DOHH2 (cell line): ENCODE results near the gene BRIP1.

Source experiments
- H3F3A ChIP-seq: fragments of 200-600 bp; sonication (generic), shearing (Covaris generic); 2 replicates; pipeline ENCODE4 v1.6.0; 2016; ENCODE audit warnings: antibody characterized with exemption, mild to moderate bottlenecking; ENCODE audit not compliant: control insufficient read depth, insufficient read depth
- H3K27ac ChIP-seq: fragments of 200-600 bp; sonication (generic); 2 replicates; pipeline ENCODE4 v1.5.1; 2014; ENCODE audit warnings: low read depth, mild to moderate bottlenecking, low read length, moderate library complexity
- H3K27me3 ChIP-seq: fragments of 200-600 bp; sonication (generic); 2 replicates; pipeline ENCODE4 v1.6.1; 2014; ENCODE audit warnings: mild to moderate bottlenecking, low read length, mixed read lengths; ENCODE audit not compliant: control insufficient read depth
- H3K36me3 ChIP-seq: fragments of 200-600 bp; sonication (generic); 2 replicates; pipeline ENCODE4 v1.6.1; 2014; ENCODE audit warnings: mild to moderate bottlenecking, low read length, moderate library complexity, mixed read lengths; ENCODE audit not compliant: control insufficient read depth
- H3K4me1 ChIP-seq: fragments of 200-600 bp; sonication (generic); 2 replicates; pipeline ENCODE4 v1.6.1; 2014; ENCODE audit warnings: mild to moderate bottlenecking, low read length, mixed read lengths; ENCODE audit not compliant: control insufficient read depth
- H3K4me2 ChIP-seq: fragments of 200-600 bp; sonication (generic); 2 replicates; pipeline ENCODE4 v1.6.0; 2014; ENCODE audit warnings: mild to moderate bottlenecking, low read length, moderate library complexity
- H3K4me3 ChIP-seq: fragments of 200-600 bp; sonication (generic); 2 replicates; pipeline ENCODE4 v1.5.1; 2014; ENCODE audit warnings: mild to moderate bottlenecking, low read length, mixed read lengths
- H3K79me2 ChIP-seq: fragments of 200-600 bp; sonication (generic); 2 replicates; pipeline ENCODE4 v1.6.1; 2014; ENCODE audit warnings: mild to moderate bottlenecking, low read length, mixed read lengths; ENCODE audit not compliant: control insufficient read depth
- H3K9me2 ChIP-seq: fragments of 200-600 bp; sonication (generic); replicated peaks from 2 replicates; pipeline ENCODE4 v1.6.1; 2014; ENCODE audit warnings: mild to moderate bottlenecking, low read length, mixed read lengths; ENCODE audit not compliant: control insufficient read depth
- H3K9me3 ChIP-seq: fragments of 200-600 bp; sonication (generic); 2 replicates; pipeline ENCODE4 v1.6.1; 2014; ENCODE audit warnings: antibody characterized with exemption, low read length, mixed read lengths; ENCODE audit not compliant: control insufficient read depth, insufficient read depth
- H4K20me1 ChIP-seq: fragments of 200-600 bp; sonication (generic); 2 replicates; pipeline ENCODE4 v1.6.0; 2014; ENCODE audit warnings: low read depth, mild to moderate bottlenecking, antibody characterized with exemption, low read length, moderate library complexity; ENCODE audit not compliant: control insufficient read depth, insufficient read depth
- EZH2phosphoT487 ChIP-seq: fragments of 200-600 bp; sonication (generic); IDR thresholded peaks from 2 replicates; pipeline ENCODE4 v1.6.1; 2017; ENCODE audit warnings: borderline replicate concordance, mild to moderate bottlenecking, antibody characterized with exemption, low read length, moderate library complexity, mixed read lengths
- TF ChIP-seq, protein P1 (sequence below): fragments of 200-600 bp; sonication (generic); IDR thresholded peaks from one replicate; pipeline ENCODE4 v1.5.1; 2014; ENCODE audit warnings: antibody characterized with exemption, mild to moderate bottlenecking, low read depth, low read length; ENCODE audit not compliant: poor library complexity, severe bottlenecking

The BRIP1 gene

DNA sequence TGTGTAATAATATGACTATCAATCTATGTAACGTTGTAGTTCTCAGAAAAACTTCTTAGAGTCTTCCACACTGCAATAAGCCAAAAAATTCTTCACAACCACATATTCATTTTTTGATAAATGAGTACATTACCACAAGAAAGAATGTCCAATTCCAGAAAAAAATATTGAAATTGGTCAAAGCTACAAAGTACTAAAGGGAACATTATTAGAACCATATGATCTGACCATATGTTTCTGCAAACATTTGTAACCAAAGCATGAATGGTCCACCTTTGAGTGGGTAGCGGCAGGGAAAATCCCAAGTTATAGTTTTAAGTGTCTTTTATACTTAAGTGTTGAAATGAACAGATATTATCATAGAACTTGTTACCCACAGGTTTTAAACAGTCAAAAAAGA lies 200.6 kb downstream of the BRIP1 start:
- H3K4me2 ChIP-seq, result no peak overlapping the region
- no peaks in the 10 kb centered on the region for H3K36me3 ChIP-seq
- H3F3A ChIP-seq, result no peaks in the 10 kb centered on the region
- no peak overlapping the region for H3K27ac ChIP-seq
- TF ChIP-seq, protein P1, sequence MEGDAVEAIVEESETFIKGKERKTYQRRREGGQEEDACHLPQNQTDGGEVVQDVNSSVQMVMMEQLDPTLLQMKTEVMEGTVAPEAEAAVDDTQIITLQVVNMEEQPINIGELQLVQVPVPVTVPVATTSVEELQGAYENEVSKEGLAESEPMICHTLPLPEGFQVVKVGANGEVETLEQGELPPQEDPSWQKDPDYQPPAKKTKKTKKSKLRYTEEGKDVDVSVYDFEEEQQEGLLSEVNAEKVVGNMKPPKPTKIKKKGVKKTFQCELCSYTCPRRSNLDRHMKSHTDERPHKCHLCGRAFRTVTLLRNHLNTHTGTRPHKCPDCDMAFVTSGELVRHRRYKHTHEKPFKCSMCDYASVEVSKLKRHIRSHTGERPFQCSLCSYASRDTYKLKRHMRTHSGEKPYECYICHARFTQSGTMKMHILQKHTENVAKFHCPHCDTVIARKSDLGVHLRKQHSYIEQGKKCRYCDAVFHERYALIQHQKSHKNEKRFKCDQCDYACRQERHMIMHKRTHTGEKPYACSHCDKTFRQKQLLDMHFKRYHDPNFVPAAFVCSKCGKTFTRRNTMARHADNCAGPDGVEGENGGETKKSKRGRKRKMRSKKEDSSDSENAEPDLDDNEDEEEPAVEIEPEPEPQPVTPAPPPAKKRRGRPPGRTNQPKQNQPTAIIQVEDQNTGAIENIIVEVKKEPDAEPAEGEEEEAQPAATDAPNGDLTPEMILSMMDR, result no peak
- no peak for TF ChIP-seq EZH2phosphoT487
- no peaks in the 10 kb centered on the region for H3K9me2 ChIP-seq
- H3K79me2 ChIP-seq, result no peaks in the 10 kb centered on the region
- H3K4me1 ChIP-seq, result no peaks in the 10 kb centered on the region
- H3K4me3 ChIP-seq, result no peak overlapping the region
- no peaks in the 10 kb centered on the region for H3K27me3 ChIP-seq
- no peaks in the 10 kb centered on the region for H4K20me1 ChIP-seq
- H3K9me3 ChIP-seq, result no peaks in the 10 kb centered on the region

DNA sequence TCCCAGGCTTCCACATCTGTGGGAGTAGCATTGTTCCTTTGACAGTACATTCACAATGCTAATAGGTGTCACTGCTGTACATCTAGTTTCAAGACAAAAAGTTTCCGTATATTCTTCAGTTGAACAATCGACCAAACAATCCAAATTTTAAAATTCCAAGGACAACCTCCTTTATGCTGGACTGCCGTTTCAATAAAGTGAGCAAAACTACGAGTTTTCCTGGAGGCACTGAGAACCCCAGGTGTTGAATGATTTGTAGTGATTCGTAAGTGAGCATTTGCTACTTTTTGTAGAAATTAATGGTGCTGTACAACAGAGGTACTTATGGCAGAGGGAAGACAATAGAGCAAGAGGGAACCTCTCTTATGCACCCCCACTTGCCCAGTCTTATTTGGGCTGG lies 201.1 kb downstream of the BRIP1 start:
- Histone ChIP-seq H3K27me3 (no peaks in the 10 kb centered on the region), H3K27ac (no peak overlapping the region), H3K4me1 (no peaks in the 10 kb centered on the region), H4K20me1 (no peaks in the 10 kb centered on the region), H3K4me2 (no peak overlapping the region), H3K36me3 (no peaks in the 10 kb centered on the region), H3K9me3 (no peaks in the 10 kb centered on the region), H3F3A (0 out of 2 replicates have a peak, but pooled peaks cover 3% of the 10 kb centered on the region), H3K4me3 (no peak overlapping the region), H3K79me2 (no peaks in the 10 kb centered on the region), H3K9me2 (no peaks in the 10 kb centered on the region)
- TF ChIP-seq, protein P1, result no peak
- TF ChIP-seq EZH2phosphoT487, result no peak

DNA sequence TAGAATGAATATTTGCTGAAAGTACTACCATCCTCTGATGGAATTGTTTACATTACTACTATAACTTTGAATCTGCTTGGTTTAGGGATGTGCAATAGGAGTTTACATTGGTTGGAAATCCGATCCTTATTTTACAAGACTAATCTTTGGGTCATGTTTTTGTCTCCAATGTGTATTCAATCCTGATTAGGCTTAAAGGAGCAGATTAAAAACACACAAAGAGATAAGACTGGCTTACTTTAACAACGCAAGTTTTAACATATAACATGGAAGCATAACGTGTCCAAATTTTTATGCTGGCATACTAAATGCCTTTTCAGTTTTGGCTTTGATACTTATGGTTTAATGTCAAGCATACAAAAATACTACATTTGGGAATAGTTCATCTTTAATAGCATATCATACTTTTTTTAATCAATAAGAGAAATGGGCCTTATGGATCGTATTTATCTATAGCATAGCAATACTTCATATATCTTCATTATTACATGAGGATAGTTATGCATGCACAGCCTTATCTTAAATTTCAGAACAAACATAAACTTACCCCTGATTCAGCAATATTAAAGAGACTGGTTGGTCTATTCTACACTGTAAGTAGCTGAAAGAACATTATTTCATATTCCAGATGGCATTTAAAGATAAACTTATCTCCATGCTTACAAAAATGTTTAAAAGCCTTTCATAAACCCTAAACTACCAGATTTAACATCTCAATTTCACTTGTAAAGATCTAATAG lies 202.4 kb downstream of the BRIP1 start:
- Histone ChIP-seq H3K4me1 (no peaks in the 10 kb centered on the region), H3F3A (0 out of 2 replicates have a peak, but pooled peaks cover 3% of the 10 kb centered on the region), H3K27me3 (no peaks in the 10 kb centered on the region), H3K9me3 (no peaks in the 10 kb centered on the region), H3K27ac (no peak overlapping the region), H3K79me2 (no peaks in the 10 kb centered on the region), H3K4me3 (no peak overlapping the region), H3K4me2 (no peak overlapping the region), H3K36me3 (no peaks in the 10 kb centered on the region), H4K20me1 (no peaks in the 10 kb centered on the region), H3K9me2 (no peaks in the 10 kb centered on the region)
- no peak for TF ChIP-seq EZH2phosphoT487
- TF ChIP-seq, protein P1, result no peak
